NCI-H526 (cell line): Measurements from ENCODE around the gene TM7SF2.

ENCODE experiments used
- DNase-seq, 2 experiments: peaks; one replicate each; lab custom pipeline; 2025; lab: John Stamatoyannopoulos, UW

The TM7SF2 gene

DNA sequence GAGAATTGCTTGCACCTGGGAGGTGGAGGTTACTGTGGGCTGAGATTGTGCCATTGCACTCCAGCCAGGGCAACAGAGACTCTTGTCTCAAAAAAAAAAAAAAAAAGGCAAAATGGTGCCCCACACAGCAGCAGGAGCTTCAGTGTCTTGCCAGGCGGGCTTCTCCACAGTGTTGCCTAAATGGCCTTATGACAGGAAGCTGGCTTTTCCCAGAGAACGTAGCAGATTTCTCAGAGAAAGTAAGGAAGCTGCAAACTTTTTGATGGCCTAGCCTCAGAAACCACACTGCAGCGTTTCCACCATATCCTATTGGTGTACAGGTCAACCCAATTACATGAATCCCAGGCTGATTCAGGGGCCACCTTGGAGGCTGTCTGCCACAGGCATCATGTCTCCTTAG, 45.7 kb downstream of the TM7SF2 start:
- no peak for DNase-seq

DNA sequence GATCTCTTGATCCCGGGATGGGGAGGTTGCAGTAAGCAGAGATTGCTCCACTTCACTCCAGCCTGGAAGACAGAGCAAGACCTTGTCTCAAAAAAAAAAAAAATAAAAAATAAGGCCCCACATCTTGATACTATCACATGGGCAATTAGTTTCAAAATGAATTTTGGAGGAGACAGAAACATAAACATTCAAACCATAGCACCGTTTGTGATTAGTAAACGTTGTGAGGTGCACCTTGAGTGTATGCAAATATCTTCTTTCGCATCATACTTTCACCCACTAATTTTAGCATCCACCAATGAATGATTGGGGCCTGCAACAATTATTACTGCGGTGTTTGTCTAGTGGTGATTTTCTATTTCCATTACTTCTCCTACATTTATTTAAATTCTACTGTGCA, 47.3 kb downstream of the TM7SF2 start:
- no peak for DNase-seq

DNA sequence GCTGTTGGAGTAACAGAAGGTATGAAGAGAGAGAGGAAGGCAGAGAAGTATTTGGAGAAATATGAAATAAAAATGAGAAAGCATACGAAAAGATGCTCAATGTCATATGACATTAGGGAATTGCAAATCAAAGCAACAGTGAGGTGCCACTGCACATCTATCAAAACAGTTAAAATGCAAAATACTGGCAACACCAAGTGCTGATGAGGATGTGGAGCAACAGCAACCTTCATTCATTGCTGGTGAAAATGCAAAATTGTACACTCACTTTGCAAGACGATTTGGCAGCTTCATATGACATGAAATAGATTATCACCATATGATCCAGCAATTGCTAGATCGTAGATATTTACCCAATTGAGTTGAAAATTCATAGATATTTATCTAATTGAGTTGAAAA, 49.0 kb downstream of the TM7SF2 start:
- DNase-seq, result no peak

DNA sequence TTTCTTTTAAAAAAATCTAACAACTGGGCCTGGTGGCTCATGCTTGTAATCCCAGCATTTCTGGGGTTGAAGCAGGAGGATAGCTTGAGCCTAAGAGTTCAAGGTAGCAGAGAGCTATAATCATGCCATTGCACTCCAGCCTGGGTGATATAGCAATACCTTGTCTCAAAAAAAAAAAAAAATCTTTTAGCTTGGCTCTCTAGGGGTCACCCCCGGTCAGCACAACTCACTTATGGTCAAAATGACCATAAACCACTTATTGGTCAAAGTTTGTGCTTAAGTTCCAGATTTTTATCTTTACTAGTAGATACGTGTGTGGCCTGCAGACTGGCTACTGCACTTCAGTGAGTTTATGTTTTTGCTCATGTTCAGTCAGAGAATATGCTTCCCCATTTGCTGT, 52.0 kb downstream of the TM7SF2 start:
- no peak for DNase-seq
